Activated T-helper 9 cell treated with anti-CD3 and anti-CD28 coated beads, Interleukin-2, amount 50 U/mL, for 16 hours (primary cell): ENCODE data around the gene SIX3.

Experiments
- DNase-seq: peaks from one replicate; pipeline ENCODE4 v3.0.0-alpha.2; 2020; ENCODE audit warnings: low read depth

The SIX3 gene

DNA sequence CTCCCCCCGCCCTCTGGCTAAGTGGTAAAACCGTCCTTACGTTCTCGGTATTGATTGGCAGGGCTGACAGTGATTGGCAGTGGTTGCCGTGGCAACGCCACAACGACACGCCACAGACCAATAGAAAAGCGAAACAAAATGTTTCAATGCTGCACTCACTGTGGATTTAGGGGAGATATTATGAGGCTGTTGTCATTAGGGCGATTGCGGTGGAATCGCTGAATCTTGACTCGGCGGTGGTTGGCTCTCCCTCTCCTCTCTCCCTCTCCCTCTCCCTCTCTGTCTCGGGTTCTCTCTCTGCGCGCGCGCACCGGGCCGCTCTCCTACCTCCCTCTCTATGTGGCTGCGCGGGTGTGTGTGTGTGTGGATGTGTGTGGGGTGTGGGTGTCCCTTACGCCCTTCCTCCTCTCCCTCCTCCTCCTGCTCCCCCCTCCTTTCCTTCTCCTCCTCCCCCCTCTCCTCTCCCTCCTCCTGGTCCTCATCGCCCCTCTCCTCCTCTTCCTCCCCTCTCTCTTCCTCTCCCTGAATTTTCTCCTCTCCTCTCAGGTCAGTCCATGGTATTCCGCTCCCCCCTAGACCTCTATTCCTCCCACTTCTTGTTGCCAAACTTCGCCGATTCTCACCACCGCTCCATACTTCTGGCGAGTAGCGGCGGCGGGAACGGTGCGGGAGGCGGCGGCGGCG, at the start of gene SIX3:
Gene SIX3, plus strand, starts transcription at position 152 of the 684 bp plus-strand sequence. Its CDS starts 403 bp downstream, at position 555.
- no peak for DNase-seq

DNA sequence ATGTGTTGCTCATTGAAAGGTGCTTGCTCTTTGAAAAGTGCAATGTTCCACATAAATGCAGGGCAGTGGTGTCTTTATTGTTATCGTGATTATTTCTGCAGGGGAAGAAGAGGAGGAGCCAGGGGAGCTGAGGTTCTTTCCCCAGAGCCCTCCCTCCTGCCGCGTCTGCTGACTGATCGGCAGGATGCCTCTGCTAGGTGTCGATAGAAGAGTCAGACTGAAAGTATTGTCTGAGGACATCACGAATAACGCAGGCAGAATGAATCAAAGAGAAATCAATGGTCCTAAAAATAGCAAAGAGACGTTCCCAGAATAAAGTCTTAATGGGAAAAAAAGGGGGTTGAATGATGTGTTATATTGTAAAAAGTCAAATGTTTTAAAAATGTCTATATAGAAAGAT, 47.4 kb upstream of the SIX3 start:
- no peak for DNase-seq

DNA sequence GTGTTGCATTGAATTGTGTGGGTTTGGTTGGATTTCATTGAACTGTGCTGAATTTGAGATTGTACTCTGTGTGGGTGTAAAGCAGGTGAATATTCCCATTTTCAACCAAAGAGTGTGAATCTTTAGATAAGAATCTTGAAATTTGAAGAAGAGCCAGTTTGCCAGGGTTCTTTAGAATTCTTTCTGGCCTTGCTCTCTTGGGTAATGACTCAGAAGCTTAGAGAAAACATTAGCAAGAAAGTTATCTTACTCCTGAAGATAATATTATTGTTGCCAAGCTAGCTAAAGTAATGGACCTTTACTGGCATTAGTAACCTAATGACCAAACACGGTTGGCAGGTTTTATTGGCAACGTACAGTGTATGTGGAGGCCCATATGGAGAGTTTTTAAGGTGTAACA, 46.4 kb upstream of the SIX3 start:
- no peak for DNase-seq

DNA sequence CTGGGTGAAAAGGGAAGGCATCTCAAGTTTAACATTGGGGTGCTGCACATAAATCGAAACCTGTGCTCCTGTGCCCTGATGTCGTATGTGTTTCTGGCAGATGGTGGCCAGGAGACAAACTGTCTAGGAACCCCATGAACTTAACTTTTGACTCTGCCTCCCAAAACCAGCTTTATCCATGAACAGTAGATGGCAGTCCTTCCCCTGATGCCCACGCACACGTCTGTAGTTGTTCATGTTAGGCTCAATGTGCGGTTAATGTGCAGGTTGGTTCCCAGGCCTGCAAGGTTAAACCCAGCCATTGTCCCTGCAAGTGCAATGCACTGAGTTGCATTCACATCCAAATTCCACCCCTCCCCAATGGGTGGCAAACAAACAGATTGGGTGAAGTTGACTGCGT, 44.1 kb upstream of the SIX3 start:
- no peak for DNase-seq

DNA sequence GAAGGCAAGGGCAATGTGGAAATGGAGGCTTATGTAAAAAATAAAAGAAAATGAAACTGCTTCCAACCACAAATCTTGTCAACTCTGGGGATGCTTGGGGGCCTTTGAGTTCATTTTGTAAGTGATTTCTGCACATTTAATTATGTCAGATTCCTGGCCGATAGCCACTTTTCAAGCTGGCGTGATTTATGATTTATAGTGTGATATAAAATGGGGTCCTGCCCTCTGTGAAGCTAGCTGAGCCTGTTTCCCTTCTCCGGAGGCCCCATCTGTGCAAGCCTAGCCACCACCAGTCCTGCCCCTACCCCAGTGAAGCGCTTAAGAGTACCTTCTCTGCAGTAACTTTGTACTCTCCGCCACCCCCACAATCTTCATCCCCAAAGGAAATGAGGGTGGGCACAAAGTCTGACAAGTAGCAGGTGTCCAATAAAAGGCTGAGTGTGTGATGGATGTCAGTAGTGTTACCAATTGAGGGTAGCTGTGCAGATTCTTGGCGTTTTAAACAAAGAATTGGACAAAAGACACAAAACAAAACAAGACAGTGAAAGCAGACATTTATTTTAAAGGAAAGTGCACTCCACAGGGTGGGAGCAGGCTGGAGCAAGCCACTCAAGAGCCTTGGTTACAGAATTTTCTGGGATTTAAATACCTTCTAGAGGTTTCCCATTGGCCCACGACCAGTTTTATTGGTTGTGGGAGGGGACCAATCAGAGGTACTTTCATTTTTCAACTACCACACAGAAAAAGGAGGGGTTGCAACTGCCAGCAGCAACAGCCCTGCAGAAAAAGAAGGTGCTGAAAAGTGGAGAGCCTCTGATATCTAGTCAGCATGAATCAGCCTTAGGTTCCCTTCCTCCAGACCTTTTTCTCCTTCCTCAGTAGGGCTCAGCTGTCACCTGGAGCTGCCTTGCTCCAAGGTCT, 39.0 kb upstream of the SIX3 start:
- no peak for DNase-seq

DNA sequence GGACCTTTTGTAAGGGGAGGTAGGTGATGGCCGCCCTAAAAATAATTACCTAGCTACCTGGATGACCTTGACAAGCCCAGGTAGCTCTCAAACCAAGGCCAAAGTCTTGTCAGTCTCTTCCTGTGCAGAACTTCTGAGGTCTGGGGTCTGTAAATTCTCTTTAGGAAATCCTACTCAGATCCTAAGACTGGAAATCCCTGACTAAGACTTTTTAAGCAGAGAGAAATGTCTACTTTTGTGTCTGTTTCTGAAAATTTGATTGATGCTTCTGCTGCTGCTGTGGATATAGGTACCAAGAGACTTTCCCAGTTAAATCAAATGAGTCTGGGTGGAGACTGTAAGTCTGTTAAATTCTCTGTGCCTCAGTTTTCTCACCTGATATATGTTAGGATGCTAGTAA, 36.9 kb upstream of the SIX3 start:
- no peak for DNase-seq

DNA sequence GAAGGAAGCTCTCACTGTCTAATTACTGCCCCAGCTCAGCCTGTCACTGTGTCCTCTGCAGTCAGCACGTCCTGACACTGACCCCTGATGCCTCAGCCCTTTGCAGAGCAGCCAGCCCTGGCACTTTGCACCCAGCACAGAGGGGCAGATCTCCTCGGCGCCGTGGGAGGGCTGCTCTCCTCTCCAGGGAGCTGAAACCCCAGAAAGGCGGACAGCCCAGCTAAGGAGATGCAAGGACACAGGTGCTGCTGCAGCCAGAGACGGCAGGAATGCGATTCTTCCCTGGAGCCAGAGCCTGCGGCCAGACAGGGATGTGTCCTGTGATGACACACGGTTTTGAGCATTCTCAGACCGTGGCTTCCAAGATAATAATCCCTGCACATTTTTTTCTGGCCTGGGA, 34.5 kb upstream of the SIX3 start:
- DNase-seq, result no peak

DNA sequence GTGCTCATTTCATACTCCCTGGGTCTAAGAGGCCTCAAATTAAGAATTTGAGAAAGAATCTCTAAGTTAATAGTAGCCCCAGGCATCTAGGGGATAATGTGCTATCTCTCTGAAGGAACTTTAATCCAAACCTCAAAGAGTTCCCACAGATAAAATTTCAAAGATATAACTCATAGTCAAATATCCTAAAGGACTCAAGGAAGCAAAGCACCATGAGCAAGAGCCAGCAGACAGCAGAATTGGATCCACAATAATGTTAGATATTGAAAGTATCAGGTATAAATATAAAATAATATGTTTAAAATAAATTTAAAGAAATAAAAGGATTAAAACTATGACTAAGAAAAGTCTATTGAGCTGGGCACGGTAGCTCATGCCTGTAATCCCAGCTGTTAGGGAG, 31.7 kb upstream of the SIX3 start:
- DNase-seq, result no peak

DNA sequence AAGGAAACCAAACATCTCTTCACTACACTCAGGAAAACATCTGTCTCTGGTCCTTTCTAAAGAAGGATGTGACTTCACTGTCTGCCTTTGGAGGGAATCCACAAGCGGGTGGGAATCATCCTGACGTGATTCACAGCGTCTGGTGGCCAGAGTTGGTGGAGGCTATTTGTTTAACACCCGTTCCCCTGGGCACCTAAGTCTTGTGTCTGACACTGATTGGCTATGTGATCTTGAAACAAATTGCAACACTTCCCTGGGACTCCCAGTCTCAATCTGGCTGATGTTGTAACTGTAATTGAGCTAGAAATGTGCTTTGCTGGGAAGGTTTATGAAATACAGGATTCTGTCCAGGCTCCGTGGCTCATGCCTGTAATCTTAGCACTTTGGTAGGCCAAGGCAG, 28.8 kb upstream of the SIX3 start:
- DNase-seq, result no peak

DNA sequence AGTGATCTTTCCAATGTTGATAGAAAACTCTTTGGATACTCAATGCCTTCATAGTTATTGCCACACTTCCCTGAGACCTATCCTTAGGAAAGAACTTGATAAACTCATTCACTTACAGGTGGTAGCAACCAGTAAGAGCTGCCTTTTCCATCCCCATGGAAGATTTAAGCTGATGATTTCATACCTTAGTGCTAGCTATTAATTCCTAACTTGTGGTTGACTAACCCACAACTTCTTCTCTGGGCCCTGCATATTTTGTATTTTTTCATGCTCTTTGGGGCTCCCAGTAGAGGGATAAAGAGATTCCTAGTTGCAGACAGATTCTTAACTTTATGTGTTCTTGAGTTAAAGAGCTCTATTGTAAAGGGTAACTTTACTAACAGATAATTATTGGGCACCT, 25.2 kb upstream of the SIX3 start:
- DNase-seq, result no peak

DNA sequence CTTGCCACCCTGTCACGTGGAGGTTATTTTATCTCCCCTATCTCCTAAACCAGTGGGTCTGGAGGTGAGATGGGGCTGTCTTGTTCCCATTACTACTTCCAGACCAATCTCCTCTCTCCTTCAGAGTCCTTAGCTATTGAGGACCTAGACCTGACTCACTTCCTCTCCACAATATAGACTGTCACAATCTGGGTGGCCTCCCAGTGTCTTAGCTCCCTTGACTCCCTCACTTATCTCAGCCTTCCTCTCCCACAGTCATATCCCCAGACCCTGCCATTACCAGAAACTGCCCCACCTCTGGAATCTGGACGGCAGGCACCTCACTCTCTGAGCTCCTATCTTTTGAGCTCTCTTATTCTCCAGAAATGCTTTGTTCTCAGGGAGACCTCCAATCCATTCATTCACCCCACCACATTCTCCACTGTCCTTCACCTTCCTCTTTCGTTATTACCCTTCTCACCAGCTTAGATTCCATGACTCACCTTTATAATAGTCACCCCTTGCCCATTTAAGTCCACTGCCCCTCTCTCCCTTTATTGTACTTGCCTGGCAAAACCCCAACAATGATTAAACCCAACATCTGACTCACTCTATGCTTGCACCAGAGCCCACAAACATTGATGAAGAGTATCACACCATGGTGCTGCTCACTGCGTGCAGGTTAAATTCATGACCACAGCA, 23.3 kb upstream of the SIX3 start:
- DNase-seq, result no peak

DNA sequence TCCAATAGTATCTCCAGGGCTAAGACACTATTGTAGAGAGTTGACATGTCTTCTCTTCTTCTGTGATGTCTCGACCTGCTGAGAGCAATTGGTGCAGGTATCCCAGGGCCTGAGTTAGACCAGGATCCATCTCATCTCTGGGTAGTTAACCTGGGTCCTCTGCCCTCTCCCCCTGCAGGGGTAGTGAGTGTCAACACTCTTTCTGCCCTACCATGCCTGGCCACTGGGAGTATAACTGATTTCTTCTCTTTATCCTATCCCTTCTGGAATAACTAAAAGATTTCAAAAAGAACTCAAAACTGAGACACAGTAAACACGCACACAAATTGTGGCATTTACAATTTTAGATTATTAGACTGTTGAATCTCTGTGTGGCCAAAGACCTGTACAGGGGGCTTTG, 20.8 kb upstream of the SIX3 start:
- no peak for DNase-seq

DNA sequence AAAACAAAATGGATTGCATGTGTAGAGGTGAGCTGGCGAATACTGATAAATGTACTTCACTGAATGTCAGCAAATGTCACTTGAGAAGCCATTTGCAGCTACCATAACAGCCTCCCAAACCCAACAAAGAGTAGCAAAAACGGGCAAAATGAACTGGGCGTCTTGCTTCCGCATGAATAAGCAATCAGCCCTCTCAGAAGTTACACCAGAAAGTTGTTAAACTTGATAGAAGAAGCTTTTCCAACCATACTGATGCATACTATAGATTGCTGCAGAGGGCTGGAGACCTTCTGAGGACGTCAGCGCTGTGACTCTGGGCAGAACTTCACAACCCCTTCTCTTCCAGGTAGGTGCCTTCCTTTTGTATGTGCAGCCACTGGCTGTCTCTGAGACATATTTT, 18.7 kb upstream of the SIX3 start:
- DNase-seq, result no peak

DNA sequence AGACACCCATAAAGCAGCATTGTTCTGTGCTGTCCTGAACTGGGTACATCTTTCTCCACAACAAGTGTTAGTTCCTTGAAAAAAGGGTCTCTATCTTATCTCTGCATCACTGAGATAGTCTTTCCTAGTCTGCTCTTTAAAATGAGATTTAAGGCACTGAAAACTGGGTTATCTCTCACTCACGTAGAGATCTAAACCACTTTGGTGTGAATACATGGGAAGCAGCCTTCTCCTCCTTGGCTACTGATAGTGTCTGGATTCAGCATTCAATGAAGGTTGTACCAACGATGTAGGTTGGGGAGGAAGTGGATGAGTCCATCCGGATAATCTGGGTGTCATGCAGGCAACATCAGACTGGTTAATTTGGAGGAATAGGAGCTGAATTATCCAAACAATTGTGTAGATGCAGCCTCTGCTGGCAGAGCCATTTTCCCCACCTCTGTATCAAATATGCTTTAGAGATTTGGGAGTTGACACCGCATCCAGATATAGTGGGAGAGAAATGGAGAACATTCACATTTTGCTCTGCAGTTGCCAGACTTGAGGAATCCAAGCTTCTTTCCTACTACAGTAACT, 15.9 kb upstream of the SIX3 start:
- DNase-seq, result no peak

DNA sequence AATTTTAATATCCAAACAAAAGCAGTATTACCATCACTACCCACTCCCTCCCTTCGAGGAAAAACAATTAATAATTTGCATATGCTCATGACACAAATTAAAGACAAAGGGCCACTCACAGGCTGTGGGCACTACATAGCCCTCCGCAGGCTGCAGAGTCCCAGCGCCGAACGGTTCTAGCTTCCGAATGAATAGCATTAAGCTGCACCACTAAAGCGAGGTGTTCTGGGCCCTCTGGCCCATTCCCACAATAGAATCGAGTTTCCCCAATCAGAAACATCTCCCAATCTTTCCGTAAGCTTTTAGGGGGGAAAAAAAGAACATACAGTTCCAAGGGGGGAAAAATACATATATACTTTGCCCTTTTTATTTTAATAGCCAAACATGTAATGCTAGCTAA, 14.5 kb upstream of the SIX3 start:
- DNase-seq, result no peak

DNA sequence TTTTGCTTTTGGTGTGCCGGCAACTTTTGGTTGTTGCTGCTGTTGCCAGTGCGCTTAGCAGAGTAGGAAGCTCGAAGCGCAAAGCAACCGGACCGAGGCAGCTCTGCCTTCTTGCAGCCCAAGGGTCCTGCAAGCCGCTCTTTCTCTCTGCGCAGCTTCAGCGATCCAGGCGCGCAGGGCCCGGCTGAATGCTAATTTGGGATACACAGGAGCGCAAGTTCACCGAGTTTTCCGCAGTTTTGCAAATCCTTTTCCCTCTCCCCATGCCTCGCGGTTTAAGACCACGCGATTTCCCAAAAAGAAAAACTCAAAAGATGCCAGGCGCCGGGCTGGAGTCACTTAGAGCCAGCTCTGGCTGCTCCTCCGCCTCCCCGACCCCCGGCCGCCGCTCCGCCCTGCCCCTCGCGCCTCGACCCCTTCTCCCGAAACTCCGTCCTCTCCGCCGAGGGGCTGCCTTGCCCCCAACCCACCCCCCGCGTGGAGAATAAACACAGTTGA, 13.5 kb upstream of the SIX3 start:
- no peak for DNase-seq

DNA sequence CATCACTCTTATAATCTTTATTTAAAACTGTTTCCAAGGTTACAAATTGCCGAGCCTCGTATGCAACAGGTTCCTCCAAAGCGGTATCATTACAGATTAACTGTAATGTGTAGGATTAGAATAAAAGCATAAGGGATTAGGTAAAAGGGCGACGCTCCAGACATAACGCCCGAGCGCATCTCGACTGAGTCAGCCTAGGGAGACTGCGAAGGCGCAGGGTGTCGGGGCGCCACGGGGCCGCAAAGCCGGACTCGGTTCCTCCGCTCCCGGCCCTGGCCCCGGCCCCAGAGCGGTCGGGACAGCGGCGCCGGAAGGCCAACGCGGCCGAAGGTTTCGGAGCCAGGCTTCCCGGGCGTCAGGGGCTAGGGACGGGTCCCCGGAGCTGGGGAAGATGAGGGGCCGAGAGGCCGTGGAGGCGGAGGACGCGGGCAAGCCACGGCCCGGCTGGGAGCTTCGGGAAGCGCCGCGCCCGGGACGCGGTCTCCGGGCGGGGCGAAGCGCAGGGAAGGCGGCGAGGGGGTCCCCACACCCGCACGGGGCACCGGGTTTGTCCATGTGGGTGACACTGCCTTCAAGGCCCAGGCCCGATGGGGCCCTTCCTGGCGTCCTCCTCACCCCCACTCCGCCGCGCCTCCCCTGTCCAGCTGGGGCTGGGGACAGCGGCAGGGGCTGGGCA, 12.9 kb upstream of the SIX3 start:
- DNase-seq, result no peak

DNA sequence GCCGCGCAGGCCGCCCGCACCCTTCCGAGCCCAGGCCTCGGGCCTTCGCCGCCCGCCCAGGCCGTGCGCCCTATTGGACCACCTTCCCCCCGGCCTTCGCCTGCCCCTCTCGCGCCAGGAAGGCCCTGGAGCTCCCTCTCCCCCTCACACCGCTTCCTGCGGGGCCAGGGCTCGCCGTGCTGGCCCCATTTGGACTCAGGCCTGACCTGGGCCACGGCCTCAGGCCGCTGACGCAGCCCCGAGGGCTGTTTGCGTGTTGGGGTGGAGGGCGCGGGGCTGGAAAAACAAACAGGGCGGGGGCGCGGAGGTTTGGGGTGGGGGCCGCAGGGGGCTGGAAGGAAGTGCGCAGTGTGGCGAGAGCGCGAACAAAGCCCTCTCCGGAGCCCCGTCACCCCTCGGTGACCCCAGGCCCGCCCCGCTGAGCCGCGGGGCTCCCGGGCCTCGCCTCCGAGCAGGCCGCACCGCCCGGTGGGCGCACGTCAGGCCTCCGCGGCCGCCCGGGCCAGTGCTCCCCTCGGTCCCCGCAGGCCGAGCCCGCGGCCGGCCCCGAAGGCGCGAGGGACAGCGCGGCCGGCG, 12.3 kb upstream of the SIX3 start:
- DNase-seq, result no peak

DNA sequence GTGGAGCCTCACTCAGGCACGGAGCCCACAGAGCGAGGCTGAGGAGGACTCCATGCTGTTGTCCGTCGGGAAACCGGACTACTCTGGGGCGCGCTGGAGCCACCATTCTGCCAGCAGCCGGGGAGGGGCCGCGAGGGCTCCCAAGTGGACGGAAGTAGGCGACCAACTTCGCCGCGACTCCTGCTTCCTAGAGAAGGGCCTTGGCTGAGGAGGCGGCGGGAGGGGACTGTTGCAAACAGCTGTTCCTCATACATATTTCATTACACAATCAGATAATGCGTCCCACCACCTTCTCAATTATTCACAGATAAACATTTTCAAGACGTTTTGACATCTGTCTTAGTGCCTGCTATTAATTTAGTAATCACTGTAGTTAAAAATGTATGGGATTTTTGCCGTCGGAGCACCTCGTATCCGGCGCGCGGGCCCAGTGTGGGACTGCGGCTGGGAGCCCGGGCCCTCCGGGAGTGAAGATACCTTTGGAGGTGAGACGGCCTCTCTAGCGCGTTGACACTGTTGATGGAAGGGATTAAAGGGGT, 11.7 kb upstream of the SIX3 start:
- no peak for DNase-seq

DNA sequence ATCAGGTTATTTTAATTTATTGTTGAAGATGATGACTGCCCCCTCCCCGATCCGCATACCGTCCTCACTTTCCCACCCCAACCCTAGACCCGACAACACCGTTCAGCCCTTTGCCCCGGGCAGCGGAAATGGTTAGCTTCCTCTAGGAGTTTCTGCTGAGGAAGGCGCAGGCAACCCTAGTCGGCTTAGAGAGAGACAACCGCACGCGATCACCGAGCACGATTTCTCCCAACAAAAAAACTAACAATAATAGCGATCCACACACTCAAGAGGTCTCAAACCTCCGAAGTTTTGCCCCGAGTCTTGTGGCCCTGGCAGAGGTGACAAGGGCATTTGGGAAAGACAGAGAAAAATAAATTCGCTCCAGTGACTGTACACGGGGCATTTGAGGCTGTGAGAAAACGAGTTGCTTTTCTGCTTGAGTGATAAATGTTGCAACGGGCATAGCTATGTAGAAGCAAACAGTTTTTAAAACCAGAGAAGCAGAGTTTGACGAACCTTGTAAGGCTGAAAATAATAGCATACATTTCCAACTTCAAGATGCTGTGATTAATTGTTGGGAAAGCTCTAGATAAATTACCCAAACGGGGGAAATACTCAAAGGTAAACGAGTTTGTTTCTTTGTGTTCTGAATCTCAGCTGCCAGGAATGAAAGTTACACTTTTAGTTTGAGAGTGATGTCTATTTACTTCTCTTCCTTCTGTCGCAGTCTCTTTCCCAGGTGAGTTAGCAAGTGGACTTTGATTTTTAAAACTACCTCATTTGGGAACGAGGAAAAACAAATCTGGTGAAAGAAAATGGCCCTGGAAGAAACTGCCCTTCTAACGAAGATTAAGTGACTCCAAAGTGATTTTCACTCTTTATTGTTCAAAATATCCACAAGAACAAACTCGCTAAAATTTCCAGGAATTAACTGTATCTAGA, 11.0 kb upstream of the SIX3 start:
- DNase-seq, result no peak
